Subcutaneous preadipocyte (primary cell): Measurements from ENCODE around the gene ATXN1. TPM values are rescaled to one million over a fixed set of nuclear protein-coding genes. Genes with fewer than 3 reads are reported as not detected.

Source experiments
- total RNA-seq: library from RNA; depleted of rRNA; stranded (reverse); fragments of >200 nt; gene quantifications from 2 replicates; pipeline ENCODE4 v1.2.3, GENCODE V29; 2012

Gene ATXN1
- total RNA-seq = 16.9 and 21.3 TPM in 2 replicates

GRCh38 chr6:16760516-16761470 lies at the start of gene ATXN1:
TSS of gene ATXN1 (minus strand) at chr6:16761460.

